Keratinocyte (primary cell): ENCODE measurements around the gene DIDO1. TPM values are rescaled to one million over a fixed set of nuclear protein-coding genes. Genes with fewer than 3 reads are reported as not detected.

Experiments used
- DNase-seq: peaks from one replicate; pipeline ENCODE4 v3.0.0-alpha.2; 2011; ENCODE audit warnings: low read depth, missing footprints, low spot score
- FAIRE-seq: peaks from 2 replicates; lab custom pipeline; 2011; peaks lifted over from hg19 to GRCh38; lab: Jason Lieb, UNC
- H2AFZ ChIP-seq: 2 replicates; pipeline ENCODE4 v1.6.0; 2012; ENCODE audit warnings: low read length, control low read depth, inconsistent platforms; ENCODE audit not compliant: control insufficient read depth
- H3K27ac ChIP-seq: 2 replicates; pipeline ENCODE4 v1.5.1; 2011; ENCODE audit warnings: low read length; ENCODE audit not compliant: control insufficient read depth, insufficient read depth
- H3K27me3 ChIP-seq: 3 replicates; pipeline ENCODE4 v1.6.0; 2011; ENCODE audit warnings: low read length; ENCODE audit not compliant: control insufficient read depth, insufficient read depth; ENCODE audit errors: extremely low read depth
- H3K36me3 ChIP-seq, 2 experiments: 2 replicates in 1 of 2; 3 replicates in 1 of 2; pipeline ENCODE4 v1.5.1; 2011; ENCODE audit warnings: low read length in 2 of 2, mild to moderate bottlenecking in 1 of 2; ENCODE audit not compliant: control insufficient read depth in 2 of 2, insufficient read depth in 2 of 2; ENCODE audit errors: extremely low read depth in 1 of 2
- H3K4me1 ChIP-seq: 3 replicates; pipeline ENCODE4 v1.5.1; 2011; ENCODE audit warnings: low read length; ENCODE audit not compliant: control insufficient read depth, insufficient read depth; ENCODE audit errors: extremely low read depth
- H3K4me2 ChIP-seq: 3 replicates; pipeline ENCODE4 v1.6.0; 2011; ENCODE audit warnings: low read depth, low read length; ENCODE audit not compliant: control insufficient read depth, insufficient read depth; ENCODE audit errors: extremely low read depth
- H3K4me3 ChIP-seq, 3 experiments: fragments of 200-600 bp in 1 of 3; sonication (generic) in 1 of 3; 2 replicates in 2 of 3; 3 replicates in 1 of 3; pipeline ENCODE4 v1.5.1; 2011 to 2016; ENCODE audit warnings: low read length in 3 of 3, mild to moderate bottlenecking in 3 of 3, control low read depth in 2 of 3, inconsistent platforms in 1 of 3, low read depth in 1 of 3, mixed read lengths in 1 of 3, mixed run types in 1 of 3, moderate library complexity in 1 of 3; ENCODE audit not compliant: control insufficient read depth in 2 of 3, insufficient read depth in 2 of 3; ENCODE audit errors: extremely low read depth in 1 of 3
- H3K79me2 ChIP-seq: 2 replicates; pipeline ENCODE4 v1.6.0; 2012; ENCODE audit warnings: low read length; ENCODE audit not compliant: control insufficient read depth, insufficient read depth
- H3K9ac ChIP-seq: 3 replicates; pipeline ENCODE4 v1.6.0; 2011; ENCODE audit warnings: low read length; ENCODE audit not compliant: control insufficient read depth, insufficient read depth; ENCODE audit errors: extremely low read depth
- H3K9me1 ChIP-seq: 3 replicates; pipeline ENCODE4 v1.6.0; 2011; ENCODE audit warnings: low read length; ENCODE audit not compliant: control insufficient read depth, insufficient read depth; ENCODE audit errors: extremely low read depth
- H3K9me3 ChIP-seq: 2 replicates; pipeline ENCODE4 v1.5.1; 2012; ENCODE audit warnings: low read depth, low read length; ENCODE audit not compliant: control insufficient read depth
- H4K20me1 ChIP-seq: 3 replicates; pipeline ENCODE4 v1.6.0; 2011; ENCODE audit warnings: low read length; ENCODE audit not compliant: control insufficient read depth, insufficient read depth; ENCODE audit errors: extremely low read depth
- CTCF ChIP-seq, 3 experiments: IDR thresholded peaks in 1 of 3; conservative IDR thresholded peaks in 1 of 3; optimal IDR thresholded peaks in 1 of 3; 2 replicates in 2 of 3; 3 replicates in 1 of 3; pipeline versions ENCODE3 to v1.5.1; 2011; ENCODE audit warnings: low read length in 3 of 3, mild to moderate bottlenecking in 3 of 3, moderate library complexity in 2 of 3, control low read depth in 1 of 3, inconsistent platforms in 1 of 3; ENCODE audit not compliant: insufficient read depth in 2 of 3; ENCODE audit errors: extremely low read depth in 1 of 3
- EZH2 ChIP-seq: IDR thresholded peaks from one replicate; pipeline ENCODE4 v1.6.1; 2012; ENCODE audit warnings: inconsistent platforms, mild to moderate bottlenecking, low read length, moderate library complexity
- dilution Hi-C: fragments of 300-500 bp; cut with MboI; formaldehyde crosslinking; loops from one replicate; pipeline ENCODE4 v1.7.0; 2020; ENCODE audit warnings: low sequenced_read_pairs; ENCODE audit not compliant: extremely low pct_ligation_motif_present
- polyA plus RNA-seq, 5 experiments: library from polyadenylated mRNA; depleted of rRNA in 3 of 5; stranded (reverse) in 3 of 5; stranded (forward) in 1 of 5; unstranded in 1 of 5; fragments of >200 nt; gene quantifications; 1 replicate in 1 of 5; 2 replicates in 3 of 5; 3 replicates in 1 of 5; pipeline versions ENCODE4 v1.2.1 to v1.2.3, GENCODE V29; 2011 to 2012; ENCODE audit warnings: missing spikeins in 2 of 5, low read depth in 1 of 5, low replicate concordance in 1 of 5

Gene DIDO1
- polyA plus RNA-seq, 1 donor (not counting 4 experiments of a cell fraction or from before 2014, with no cell fraction given): 14.2 TPM

DNA sequence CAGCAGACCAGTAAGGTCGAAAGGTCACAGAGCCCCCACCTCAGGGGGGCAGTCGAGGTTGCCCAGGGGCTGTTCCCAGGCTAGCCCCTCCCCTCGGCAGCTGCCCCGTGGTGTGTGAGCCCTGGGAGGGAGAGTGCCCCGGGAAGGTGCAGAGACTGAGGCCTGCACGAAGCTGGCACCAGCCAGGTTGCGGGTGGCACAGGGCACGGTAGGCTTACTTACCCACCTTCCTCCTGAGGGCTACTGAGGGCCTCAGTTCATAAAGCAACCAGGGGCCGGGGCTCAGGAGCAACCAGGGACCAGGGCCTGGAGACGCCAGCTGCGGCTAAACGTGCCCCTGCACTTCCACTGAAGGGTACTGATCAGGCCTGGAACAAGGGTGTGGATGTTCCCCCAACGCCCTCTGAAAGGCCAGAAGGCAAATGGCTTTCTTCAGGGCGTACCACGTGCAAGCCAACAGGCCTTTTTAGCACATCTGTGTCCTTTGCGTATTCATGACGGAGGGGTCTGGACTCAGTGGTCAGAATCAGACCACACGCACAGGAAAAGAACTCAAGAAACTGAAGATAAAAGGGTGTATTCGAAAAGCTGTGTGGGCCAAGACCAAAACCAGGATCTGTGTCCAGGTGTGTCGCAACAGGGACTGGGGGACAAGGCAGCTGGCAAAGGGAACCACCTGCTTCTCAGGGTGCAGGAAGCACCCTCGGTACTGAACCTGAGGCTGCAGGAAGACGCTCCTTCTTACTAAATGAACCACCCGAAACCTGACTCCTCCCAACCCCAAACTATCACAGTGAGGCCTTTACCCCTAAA, 40.2 kb downstream of the DIDO1 start:
- TF ChIP-seq CTCF (optimal IDR thresholded peaks at IDR 0.05 in 1 of 3, IDR thresholded peaks at IDR 0.05 in 1 of 3, conservative IDR thresholded peaks at IDR 0.05 in 1 of 3; ENCODE audit: extremely low read depth in 1 of 3, insufficient read depth in 2 of 3, low read length in 3 of 3) (no peak), EZH2 (no peak)
- Histone ChIP-seq H3K36me3 (peaks cover 30 to 32% of the 10 kb centered on the region in 2 experiments), H3K4me1 (no peaks in the 10 kb centered on the region), H3K79me2 (no peaks in the 10 kb centered on the region), H3K27me3 (no peaks in the 10 kb centered on the region), H2AFZ (no peak overlapping the region), H3K4me2 (no peak overlapping the region), H3K4me3 (no peak overlapping the region), H4K20me1 (no peaks in the 10 kb centered on the region), H3K9me3 (no peaks in the 10 kb centered on the region), H3K27ac (no peak overlapping the region), H3K9ac (no peak overlapping the region), H3K9me1 (no peaks in the 10 kb centered on the region)
- dilution Hi-C loops: no loop called here
- DNase-seq (no peak), FAIRE-seq (no peak)

GRCh38 chr20:62885046-62885895, 41.0 kb downstream of the DIDO1 start:
- TF ChIP-seq CTCF (optimal IDR thresholded peaks at IDR 0.05 in 1 of 3, IDR thresholded peaks at IDR 0.05 in 1 of 3, conservative IDR thresholded peaks at IDR 0.05 in 1 of 3; ENCODE audit: extremely low read depth in 1 of 3, insufficient read depth in 2 of 3, low read length in 3 of 3) (no peak), EZH2 (no peak)
- DNase-seq (no peak), FAIRE-seq (no peak)
- Histone ChIP-seq H3K27ac (no peak overlapping the region), H2AFZ (no peak overlapping the region), H4K20me1 (no peaks in the 10 kb centered on the region), H3K4me2 (no peak overlapping the region), H3K9me3 (no peaks in the 10 kb centered on the region), H3K27me3 (no peaks in the 10 kb centered on the region), H3K36me3 (peaks cover 23 to 29% of the 10 kb centered on the region in 2 experiments), H3K9me1 (no peaks in the 10 kb centered on the region), H3K4me3 (no peak overlapping the region), H3K79me2 (no peaks in the 10 kb centered on the region), H3K9ac (no peak overlapping the region), H3K4me1 (no peaks in the 10 kb centered on the region)
- dilution Hi-C loops: no loop called here
